Upper lobe of left lung (tissue), 6 donors: ENCODE results near the gene CDC27. TPM values are rescaled to one million over a fixed set of nuclear protein-coding genes. Genes with fewer than 3 reads are reported as not detected.

ENCODE experiments used
- ATAC-seq, 2 donors: fragments of 200-7000 bp; cut with Tn5 transposase; one replicate each; pipeline ENCODE4 v1.9.1; 2022; ENCODE audit warnings: mild to moderate bottlenecking in 2 of 2, moderate library complexity in 2 of 2; ENCODE audit not compliant: low FRiP score in 2 of 2
- DNase-seq, 2 donors: peaks; one replicate each; pipeline ENCODE4 v3.0.0-alpha.2; 2019 to 2020
- H3K27ac ChIP-seq, 4 donors: fragments of 200-600 bp; sonication (generic); one replicate each; pipeline ENCODE4 v1.5.1; 2016 to 2019
- H3K27me3 ChIP-seq, 4 donors: fragments of 200-600 bp; sonication (generic); one replicate each; pipeline ENCODE4 v1.5.1; 2017 to 2019
- H3K36me3 ChIP-seq, 4 donors: fragments of 200-600 bp; sonication (generic); one replicate each; pipeline ENCODE4 v1.5.1; 2016 to 2019
- H3K4me1 ChIP-seq, 4 donors: fragments of 200-600 bp; sonication (generic); one replicate each; pipeline ENCODE4 v1.5.1; 2018 to 2019
- H3K4me3 ChIP-seq, 4 donors: fragments of 200-600 bp; sonication (generic); one replicate each; pipeline ENCODE4 v1.5.1; 2017 to 2019; ENCODE audit warnings: mild to moderate bottlenecking in 2 of 4, moderate library complexity in 1 of 4
- H3K9me3 ChIP-seq, 4 donors: fragments of 200-600 bp; sonication (generic); one replicate each; pipeline ENCODE4 v1.5.1; 2018 to 2019
- CTCF ChIP-seq, 6 experiments: fragments of 450-650 bp in 4 of 6; fragments of 200-600 bp in 2 of 6; sonication (generic) in 2 of 6; IDR thresholded peaks; one replicate each; pipeline ENCODE4 v1.5.1; 2016 to 2019; ENCODE audit warnings: antibody characterized with exemption in 6 of 6
- EP300 ChIP-seq, 4 donors: sonication (generic); formaldehyde crosslinking; IDR thresholded peaks; one replicate each; pipeline ENCODE4 v1.5.1; 2017; ENCODE audit warnings: antibody characterized with exemption in 4 of 4, control low read depth in 2 of 4
- POLR2A ChIP-seq, 4 donors: fragments of 450-650 bp; IDR thresholded peaks; one replicate each; pipeline ENCODE4 v1.5.1; 2016 to 2017; ENCODE audit warnings: antibody characterized with exemption in 4 of 4, mild to moderate bottlenecking in 2 of 4
- POLR2AphosphoS5 ChIP-seq, 2 donors: sonication (generic); formaldehyde crosslinking; IDR thresholded peaks; one replicate each; pipeline ENCODE4 v1.5.1; 2017; ENCODE audit warnings: antibody characterized with exemption in 2 of 2
- WGBS, 2 donors: methylation state at CpG; one replicate each; pipeline ENCODE4 v1.1.5; 2017 to 2018; 5-methylcytosine and 5-hydroxymethylcytosine counted together
- total RNA-seq, 6 donors: library from RNA; depleted of rRNA in 4 of 6; stranded (reverse); fragments of >200 nt in 4 of 6; gene quantifications; one replicate each; pipeline versions ENCODE4 v1.1.0 to v1.2.1, GENCODE V29; 2016 to 2021
- donor health status: DM: no; HTN: no; CAD: no; lungs with moderate emphysema.
- donor health status: DM: no; HTN: yes; CAD: no; lungs with severe emphysema.

The CDC27 gene
- total RNA-seq, 6 donors from 2014 or later = 40.3 to 74.8 (median 55.1) TPM

DNA sequence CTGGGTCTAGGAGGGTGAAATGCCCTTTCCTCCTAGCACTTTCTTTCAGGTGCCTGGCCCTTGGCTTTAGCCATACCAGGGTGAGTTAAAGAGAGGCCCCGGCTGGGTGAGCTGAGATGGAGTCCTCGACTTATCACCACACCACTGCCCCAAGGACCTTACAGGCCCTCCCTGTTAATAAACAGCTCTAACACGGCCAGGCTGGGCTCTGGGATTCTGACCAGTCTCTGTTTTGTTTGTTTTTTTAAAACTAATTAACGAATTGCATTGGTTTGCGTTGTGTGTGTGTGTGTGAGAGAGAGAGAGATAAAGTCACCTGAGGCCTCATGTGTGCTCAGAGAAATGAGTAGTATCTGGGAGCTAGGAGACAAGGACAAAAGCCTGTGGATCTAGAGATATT, 34.4 kb upstream of the CDC27 start:
- no peak overlapping the region for H3K4me3 ChIP-seq
- no peak for TF ChIP-seq EP300 (IDR thresholded peaks at IDR 0.05)
- DNase-seq (no peak), ATAC-seq (no peak)
- peak overlapping the region in 3 of 4 donors; percentile 11 to 89 (median 35) for H3K27ac ChIP-seq
- H3K4me1 ChIP-seq = peaks cover 26 to 33% (median 31%) of the 10 kb centered on the region in 4 donors
- no peaks in the 10 kb centered on the region for H3K27me3 ChIP-seq
- 83 to 86% methylated on average over 5 of the region's 5 CpGs for WGBS, 2 donors
- H3K9me3 ChIP-seq = no peaks in the 10 kb centered on the region
- no peaks in the 10 kb centered on the region for H3K36me3 ChIP-seq

GRCh38 chr17:47223007-47223406, 33.9 kb upstream of the CDC27 start:
- Histone ChIP-seq H3K9me3 (no peaks in the 10 kb centered on the region), H3K27ac (peak overlapping the region in 2 of 4 donors; percentile 35 to 89), H3K36me3 (no peaks in the 10 kb centered on the region), H3K27me3 (no peaks in the 10 kb centered on the region), H3K4me1 (peaks cover 26 to 33% (median 31%) of the 10 kb centered on the region in 4 donors), H3K4me3 (no peak overlapping the region)
- no peak for ATAC-seq
- TF ChIP-seq CTCF (IDR thresholded peaks at IDR 0.05) (no peak), POLR2AphosphoS5 (IDR thresholded peaks at IDR 0.05) (no peak), POLR2A (IDR thresholded peaks at IDR 0.05) (no peak), EP300 (IDR thresholded peaks at IDR 0.05) (no peak)
- WGBS, 2 donors = 82 to 88% methylated on average over 3 of the region's 3 CpGs
- no peak for DNase-seq

GRCh38 chr17:47222047-47222446, 33.0 kb upstream of the CDC27 start:
- DNase-seq = no peak
- ATAC-seq = no peak
- TF ChIP-seq CTCF (IDR thresholded peaks at IDR 0.05) (no peak), POLR2A (IDR thresholded peaks at IDR 0.05) (no peak), EP300 (IDR thresholded peaks at IDR 0.05) (no peak), POLR2AphosphoS5 (IDR thresholded peaks at IDR 0.05) (no peak)
- 93 to 100% methylated on average over 1 to 4 of the region's 4 CpGs for whole genome bisulfite sequencing, 2 donors
- H3K36me3 ChIP-seq = no peaks in the 10 kb centered on the region
- no peak overlapping the region for H3K4me3 ChIP-seq
- no peaks in the 10 kb centered on the region for H3K27me3 ChIP-seq
- H3K4me1 ChIP-seq = peaks cover 26 to 33% (median 31%) of the 10 kb centered on the region in 4 donors
- H3K9me3 ChIP-seq = no peaks in the 10 kb centered on the region
- H3K27ac ChIP-seq = no peak overlapping the region

GRCh38 chr17:47221154-47221553, 32.1 kb upstream of the CDC27 start:
- DNase-seq = peak in 1 of 2 donors; percentile 24
- no peak overlapping the region for H3K27ac ChIP-seq
- no peaks in the 10 kb centered on the region for H3K27me3 ChIP-seq
- H3K9me3 ChIP-seq = no peaks in the 10 kb centered on the region
- no peak for TF ChIP-seq CTCF (IDR thresholded peaks at IDR 0.05)
- no peak for TF ChIP-seq POLR2A (IDR thresholded peaks at IDR 0.05)
- no peak for TF ChIP-seq EP300 (IDR thresholded peaks at IDR 0.05)
- no peak for TF ChIP-seq POLR2AphosphoS5 (IDR thresholded peaks at IDR 0.05)
- H3K4me1 ChIP-seq = peaks cover 23 to 29% (median 27%) of the 10 kb centered on the region in 4 donors
- no peaks in the 10 kb centered on the region for H3K36me3 ChIP-seq
- no peak overlapping the region for H3K4me3 ChIP-seq
- no peak for ATAC-seq
- WGBS, 2 donors = 70 to 88% methylated on average over 6 of the region's 6 CpGs

DNA sequence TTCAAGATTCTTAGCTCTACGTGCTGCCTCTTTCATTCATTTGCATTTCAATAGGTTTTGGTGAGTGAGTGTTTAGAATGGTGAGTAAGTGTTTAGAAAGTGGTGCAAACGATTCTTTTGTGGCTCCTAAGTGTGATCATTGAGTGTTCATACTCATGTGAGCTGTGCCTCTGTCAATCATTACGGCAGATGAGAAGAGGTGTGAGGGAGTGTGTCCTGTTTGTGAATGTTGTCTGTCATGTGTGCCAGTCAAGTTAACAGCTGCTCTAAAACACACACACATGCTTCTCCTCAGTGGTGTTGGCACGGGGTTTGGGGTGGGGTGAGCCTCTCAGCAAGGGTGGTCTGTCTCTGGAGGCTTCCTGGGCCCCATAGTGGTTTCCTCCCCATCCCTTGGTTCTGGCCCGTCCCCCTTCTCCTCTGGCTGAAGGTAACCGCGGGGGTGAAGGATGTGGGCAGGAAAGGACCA, 31.5 kb upstream of the CDC27 start:
- TF ChIP-seq CTCF (IDR thresholded peaks at IDR 0.05) (no peak), POLR2AphosphoS5 (IDR thresholded peaks at IDR 0.05) (no peak), POLR2A (IDR thresholded peaks at IDR 0.05) (no peak), EP300 (IDR thresholded peaks at IDR 0.05) (no peak)
- no peak overlapping the region for H3K4me3 ChIP-seq
- ATAC-seq (no peak), DNase-seq (no peak)
- H3K27me3 ChIP-seq = no peaks in the 10 kb centered on the region
- 42 to 65% methylated on average over 7 of the region's 7 CpGs for WGBS, 2 donors
- peaks cover 17 to 24% (median 21%) of the 10 kb centered on the region in 4 donors for H3K4me1 ChIP-seq
- H3K27ac ChIP-seq = no peak overlapping the region
- H3K9me3 ChIP-seq = no peaks in the 10 kb centered on the region
- no peaks in the 10 kb centered on the region for H3K36me3 ChIP-seq
